HFFc6 (cell line): ENCODE data around the gene OR5AN1. TPM values are rescaled to one million over a fixed set of nuclear protein-coding genes. Genes with fewer than 3 reads are reported as not detected.

Experiments
- DNase-seq: peaks from one replicate; pipeline ENCODE4 v3.0.0-alpha.2; 2018
- H3K27ac Mint-ChIP-seq: 2 replicates; pipeline ENCODE4 v1.8.0; 2020; ENCODE audit warnings: mild to moderate bottlenecking, mixed read lengths
- H3K27me3 Mint-ChIP-seq: 2 replicates; pipeline ENCODE4 v1.8.0; 2021; ENCODE audit warnings: mild to moderate bottlenecking, moderate library complexity, mixed read lengths; ENCODE audit not compliant: insufficient read depth
- H3K36me3 Mint-ChIP-seq: 2 replicates; pipeline ENCODE4 v1.8.0; 2021; ENCODE audit warnings: low read depth, mixed read lengths
- H3K4me1 Mint-ChIP-seq: 2 replicates; pipeline ENCODE4 v1.8.0; 2020; ENCODE audit warnings: low read depth, mixed read lengths
- H3K4me3 Mint-ChIP-seq: 2 replicates; pipeline ENCODE4 v1.8.0; 2020; ENCODE audit warnings: mild to moderate bottlenecking, moderate library complexity, mixed read lengths
- H3K9me3 Mint-ChIP-seq: 2 replicates; pipeline ENCODE4 v1.8.0; 2020; ENCODE audit warnings: mild to moderate bottlenecking, mixed read lengths
- total RNA-seq, 6 experiments: library from RNA; stranded (reverse); fragmentation: NEBNext Ultra II Directional; extraction: Animal tissue kit (Norgen Biotek cat#: 25700); gene quantifications; 2 replicates in 1 of 6; 3 replicates in 5 of 6; pipeline ENCODE4 v1.2.3, GENCODE V29; 2021
- TF ChIP-seq, protein P1 (sequence below): fragments of 200-600 bp; sonication (generic); IDR thresholded peaks from 2 replicates; pipeline ENCODE4 v1.5.0; 2021; ENCODE audit warnings: antibody characterized with exemption, mild to moderate bottlenecking

OR5AN1 gene
- total RNA-seq, 6 experiments from 2014 or later, result not detected

DNA sequence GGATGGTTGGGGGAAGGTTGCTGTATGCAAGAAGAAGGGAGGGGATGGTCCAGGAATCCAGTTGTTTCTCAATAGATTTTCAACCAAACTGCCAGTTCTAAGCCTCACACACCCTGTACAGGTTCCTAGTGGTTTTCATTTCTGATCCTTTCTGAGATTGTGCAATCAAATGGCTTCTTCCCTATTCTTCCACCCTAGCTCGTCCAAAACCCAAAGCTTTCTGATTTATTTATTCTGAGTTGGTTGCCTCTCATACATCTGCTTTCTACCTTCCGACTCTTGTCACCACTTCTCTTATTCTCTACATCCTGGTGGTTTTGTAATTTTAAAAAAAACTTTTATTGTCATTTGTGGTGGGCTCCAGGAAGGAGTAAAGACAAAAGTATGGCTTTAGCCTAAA, 55.0 kb downstream of the OR5AN1 start:
- Mint-ChIP-seq H3K4me3 (no peak overlapping the region), H3K36me3 (no peaks in the 10 kb centered on the region), H3K9me3 (peaks cover 14% of the 10 kb centered on the region; the same call in 1 of the 2 replicates), H3K4me1 (no peaks in the 10 kb centered on the region), H3K27ac (no peak overlapping the region), H3K27me3 (peaks cover 2% of the 10 kb centered on the region; the same call in 1 of the 2 replicates)
- no peak for DNase-seq
- TF ChIP-seq, protein P1, sequence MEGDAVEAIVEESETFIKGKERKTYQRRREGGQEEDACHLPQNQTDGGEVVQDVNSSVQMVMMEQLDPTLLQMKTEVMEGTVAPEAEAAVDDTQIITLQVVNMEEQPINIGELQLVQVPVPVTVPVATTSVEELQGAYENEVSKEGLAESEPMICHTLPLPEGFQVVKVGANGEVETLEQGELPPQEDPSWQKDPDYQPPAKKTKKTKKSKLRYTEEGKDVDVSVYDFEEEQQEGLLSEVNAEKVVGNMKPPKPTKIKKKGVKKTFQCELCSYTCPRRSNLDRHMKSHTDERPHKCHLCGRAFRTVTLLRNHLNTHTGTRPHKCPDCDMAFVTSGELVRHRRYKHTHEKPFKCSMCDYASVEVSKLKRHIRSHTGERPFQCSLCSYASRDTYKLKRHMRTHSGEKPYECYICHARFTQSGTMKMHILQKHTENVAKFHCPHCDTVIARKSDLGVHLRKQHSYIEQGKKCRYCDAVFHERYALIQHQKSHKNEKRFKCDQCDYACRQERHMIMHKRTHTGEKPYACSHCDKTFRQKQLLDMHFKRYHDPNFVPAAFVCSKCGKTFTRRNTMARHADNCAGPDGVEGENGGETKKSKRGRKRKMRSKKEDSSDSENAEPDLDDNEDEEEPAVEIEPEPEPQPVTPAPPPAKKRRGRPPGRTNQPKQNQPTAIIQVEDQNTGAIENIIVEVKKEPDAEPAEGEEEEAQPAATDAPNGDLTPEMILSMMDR, result no peak

DNA sequence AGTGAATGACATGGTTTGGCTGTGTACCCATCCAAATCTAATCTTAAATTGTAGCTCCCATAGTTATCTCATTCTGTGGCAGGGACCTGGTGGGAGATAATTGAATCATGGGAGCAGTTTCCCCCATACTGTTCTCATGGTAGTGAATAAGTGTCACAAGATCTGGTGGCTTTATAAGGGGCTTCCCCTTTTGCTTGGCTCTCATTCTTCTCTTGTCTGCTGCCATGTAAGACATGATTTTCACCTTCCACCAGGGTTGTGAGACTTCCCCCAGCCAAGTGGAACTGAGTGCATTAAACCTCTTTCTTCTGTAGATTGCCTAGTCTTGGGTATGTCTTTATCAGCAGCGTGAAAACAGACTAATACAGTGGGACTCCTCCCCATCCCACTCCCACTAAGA, 56.4 kb downstream of the OR5AN1 start:
- 0 out of 2 replicates have a peak, but pooled peaks cover 4% of the 10 kb centered on the region for H3K9me3 Mint-ChIP-seq
- TF ChIP-seq, protein P1, result no peak
- no peaks in the 10 kb centered on the region for H3K36me3 Mint-ChIP-seq
- H3K27me3 Mint-ChIP-seq, result peaks cover 5% of the 10 kb centered on the region; the same call in 1 of the 2 replicates
- DNase-seq, result no peak
- H3K4me3 Mint-ChIP-seq, result no peak overlapping the region
- no peaks in the 10 kb centered on the region for H3K4me1 Mint-ChIP-seq
- H3K27ac Mint-ChIP-seq, result no peak overlapping the region

- no peak for DNase-seq
- Mint-ChIP-seq H3K4me3 (no peak overlapping the region), H3K4me1 (no peaks in the 10 kb centered on the region), H3K27me3 (peaks cover 5% of the 10 kb centered on the region; the same call in 1 of the 2 replicates), H3K9me3 (no peaks in the 10 kb centered on the region), H3K36me3 (no peaks in the 10 kb centered on the region), H3K27ac (no peak overlapping the region)
- TF ChIP-seq, protein P1, result no peak
Measured at GRCh38 chr11:59416613-59417012, 57.9 kb downstream of the OR5AN1 start.

DNA sequence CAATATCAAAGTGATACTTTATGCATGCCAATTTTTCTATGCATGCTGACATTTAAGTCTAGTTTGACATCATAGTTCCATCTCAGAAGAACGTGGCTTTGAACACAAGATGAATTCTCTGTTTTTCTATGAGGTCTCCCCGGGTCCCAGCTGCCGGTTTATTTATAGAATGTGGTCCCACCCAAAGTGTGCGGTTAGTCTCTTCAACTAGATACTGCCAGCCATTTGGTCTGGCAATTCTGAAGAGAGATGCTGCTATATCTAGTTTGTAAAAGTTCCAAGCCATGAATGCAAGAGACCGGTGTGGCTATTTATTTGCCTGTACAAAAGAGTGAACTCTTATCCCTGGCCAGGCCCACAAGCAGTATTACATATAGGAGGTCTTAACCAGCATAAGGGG, 58.3 kb downstream of the OR5AN1 start:
- no peak overlapping the region for H3K27ac Mint-ChIP-seq
- H3K4me3 Mint-ChIP-seq, result no peak overlapping the region
- H3K36me3 Mint-ChIP-seq, result no peaks in the 10 kb centered on the region
- no peaks in the 10 kb centered on the region for H3K9me3 Mint-ChIP-seq
- H3K27me3 Mint-ChIP-seq, result peaks cover 5% of the 10 kb centered on the region; the same call in 1 of the 2 replicates
- no peaks in the 10 kb centered on the region for H3K4me1 Mint-ChIP-seq
- TF ChIP-seq, protein P1, result no peak
- DNase-seq, result no peak

DNA sequence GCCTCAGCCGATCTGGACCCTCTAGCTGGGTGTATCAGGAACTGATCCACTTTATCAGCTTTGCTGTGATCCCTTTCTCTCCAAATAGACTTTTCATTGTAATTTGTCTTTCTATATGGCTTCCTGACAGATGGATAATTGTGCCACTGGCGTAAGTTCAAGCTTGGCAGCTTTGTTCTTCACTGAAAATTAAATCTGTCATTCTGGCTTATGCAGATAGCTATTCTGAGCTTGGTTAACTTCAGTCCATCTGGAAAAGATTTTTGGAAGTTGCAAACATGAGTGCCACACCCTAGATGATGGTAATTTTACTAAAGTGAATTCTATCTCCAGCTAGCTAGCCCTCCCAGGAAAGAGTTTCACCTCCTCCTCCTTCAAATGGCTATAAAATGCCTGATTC, 59.5 kb downstream of the OR5AN1 start:
- Mint-ChIP-seq H3K9me3 (no peaks in the 10 kb centered on the region), H3K36me3 (no peaks in the 10 kb centered on the region), H3K4me3 (no peak overlapping the region), H3K27me3 (peaks cover 5% of the 10 kb centered on the region; the same call in 1 of the 2 replicates), H3K27ac (no peak overlapping the region), H3K4me1 (no peaks in the 10 kb centered on the region)
- TF ChIP-seq, protein P1, result no peak
- DNase-seq, result no peak

Other genes with a start within 250 kb of the OR5AN1 start
- 10 to 100 TPM; 28.7 to 56.6 (median 46.7) TPM for gene FAM111A, start 216.0 kb upstream of the OR5AN1 start, total RNA-seq
- 1 to 10 TPM; 3.2 to 4.6 (median 4.1) TPM for gene DTX4, start 186.8 kb upstream of the OR5AN1 start, total RNA-seq
- gene MPEG1, start 146.0 kb upstream of the OR5AN1 start, total RNA-seq, result not detected
- gene OR5A2, start 67.5 kb downstream of the OR5AN1 start, total RNA-seq, result not detected
- not detected for gene OR5A1, start 77.6 kb downstream of the OR5AN1 start, total RNA-seq
- not detected for gene OR4D6, start 98.1 kb downstream of the OR5AN1 start, total RNA-seq
- gene OR4D10, start 114.4 kb downstream of the OR5AN1 start, total RNA-seq, result not detected
- not detected for gene OR4D11, start 144.7 kb downstream of the OR5AN1 start, total RNA-seq
- not detected for gene OR4D9, start 152.6 kb downstream of the OR5AN1 start, total RNA-seq